DMS53 treated with DMSO at 0.1 percent for 48 hours (cell line): ENCODE data around the gene AFP.

Source experiments
- DNase-seq: peaks from one replicate; lab custom pipeline; 2025; ENCODE audit not compliant: unreplicated experiment; lab: John Stamatoyannopoulos, UW

Gene AFP

GRCh38 chr4:73456177-73457022 is 20.4 kb downstream of the AFP start:
- no peak for DNase-seq

DNA sequence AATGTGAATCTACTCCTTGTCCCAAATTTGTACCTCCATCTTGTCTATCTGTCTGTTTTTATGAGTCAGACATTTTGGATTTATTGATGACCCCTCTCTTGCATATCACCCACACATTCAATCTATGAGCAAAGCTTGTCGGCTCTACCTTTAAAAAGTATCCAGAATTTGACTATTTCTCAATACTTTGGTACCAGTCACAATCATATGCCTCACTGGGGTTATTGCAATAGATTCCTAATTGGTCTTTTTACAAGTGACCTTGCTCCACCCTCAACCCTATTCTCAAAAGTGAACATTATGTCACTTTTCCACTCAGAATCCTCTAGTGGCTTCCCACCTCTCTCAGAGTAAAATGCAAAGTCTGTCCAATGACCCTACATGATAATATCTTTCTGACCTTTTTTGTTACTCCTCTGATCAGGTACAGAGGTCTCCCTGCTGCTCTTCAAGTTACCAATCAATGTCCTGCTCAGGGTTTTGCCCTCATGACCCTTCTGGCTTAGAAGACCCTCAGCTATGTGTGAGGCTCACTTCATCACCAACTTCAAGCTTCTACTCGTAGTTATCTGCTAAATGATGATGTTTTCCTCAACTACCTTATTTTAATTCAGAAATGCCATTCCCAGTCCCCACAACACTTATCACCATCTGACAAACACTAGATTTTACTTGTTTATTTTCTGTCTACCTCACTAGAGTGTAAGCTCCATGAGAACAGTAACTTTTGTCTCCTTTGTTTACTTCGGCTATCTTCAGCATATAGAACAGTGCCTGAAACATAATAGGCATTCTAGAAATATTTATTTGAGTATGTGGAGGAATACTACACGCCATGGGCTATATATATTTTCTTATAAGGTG is 22.4 kb downstream of the AFP start:
- no peak for DNase-seq

GRCh38 chr4:73459048-73459421 is 23.0 kb downstream of the AFP start:
- no peak for DNase-seq

GRCh38 chr4:73460913-73461522 is 25.0 kb downstream of the AFP start:
- no peak for DNase-seq

DNA sequence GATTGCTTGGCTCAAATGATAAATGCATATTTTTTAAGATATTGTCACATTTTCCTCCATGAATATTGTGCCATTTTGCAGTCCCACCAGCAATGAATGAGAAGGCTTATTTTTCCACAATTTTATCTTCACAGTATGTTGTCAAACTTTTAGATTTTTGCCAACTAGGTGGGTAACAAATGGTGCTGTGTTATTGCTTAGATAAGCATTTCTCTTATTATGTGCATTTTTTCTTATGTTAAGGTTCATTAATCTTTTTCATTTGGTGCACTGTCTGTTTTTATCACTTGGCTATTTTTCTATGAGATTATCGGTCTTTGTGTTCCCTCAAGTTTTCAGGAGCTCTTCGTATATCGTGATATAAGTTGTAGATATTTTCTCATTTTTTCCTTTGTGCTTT is 32.1 kb downstream of the AFP start:
- no peak for DNase-seq

DNA sequence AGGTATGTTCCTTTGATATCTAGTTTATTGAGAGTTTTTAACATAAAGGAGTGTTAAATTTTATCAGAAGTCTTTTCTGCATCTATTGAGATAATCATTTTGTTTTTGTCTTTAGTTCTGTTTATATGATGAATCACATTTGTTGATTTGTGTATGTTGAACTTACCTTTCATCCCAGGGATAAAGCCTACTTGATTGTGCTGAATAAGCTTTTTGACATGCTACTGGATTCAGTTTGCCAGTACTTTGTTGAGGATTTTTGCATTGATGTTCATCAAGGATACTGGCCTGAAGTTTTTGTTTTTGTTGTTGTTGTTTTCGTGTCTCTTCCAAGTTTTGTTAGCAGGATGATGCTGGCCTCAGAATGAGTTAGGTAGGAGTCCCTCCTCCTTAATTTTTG is 34.7 kb downstream of the AFP start:
- no peak for DNase-seq

DNA sequence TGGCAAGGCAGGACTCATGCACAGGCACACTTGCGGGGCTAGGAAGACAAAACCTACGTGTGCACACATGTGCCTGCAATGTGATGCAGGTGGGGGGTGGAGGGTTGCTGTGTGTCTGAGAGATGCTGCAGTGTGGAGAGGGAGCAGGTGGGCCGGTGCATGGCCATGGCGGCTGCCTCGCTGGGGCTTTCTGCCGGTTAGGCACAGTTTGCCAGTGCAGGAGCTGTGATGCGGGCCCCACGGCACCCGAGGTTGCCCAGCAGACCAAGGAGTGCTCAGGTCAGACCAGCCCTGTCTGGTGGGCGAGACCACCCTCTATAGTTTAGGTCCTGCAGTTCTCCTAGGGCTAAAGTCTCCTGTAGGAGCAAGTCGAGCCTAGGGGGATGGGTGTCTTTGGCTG is 41.2 kb downstream of the AFP start:
- no peak for DNase-seq

- DNase-seq = no peak
Observed at GRCh38 chr4:73479323-73479722, 43.3 kb downstream of the AFP start.

GRCh38 chr4:73481358-73481757 is 45.3 kb downstream of the AFP start, which contains the start of gene AFM:
TSS of gene AFM (plus strand) at chr4:73481745. CDS start at chr4:73481776, 31 bp downstream.
- DNase-seq = no peak

DNA sequence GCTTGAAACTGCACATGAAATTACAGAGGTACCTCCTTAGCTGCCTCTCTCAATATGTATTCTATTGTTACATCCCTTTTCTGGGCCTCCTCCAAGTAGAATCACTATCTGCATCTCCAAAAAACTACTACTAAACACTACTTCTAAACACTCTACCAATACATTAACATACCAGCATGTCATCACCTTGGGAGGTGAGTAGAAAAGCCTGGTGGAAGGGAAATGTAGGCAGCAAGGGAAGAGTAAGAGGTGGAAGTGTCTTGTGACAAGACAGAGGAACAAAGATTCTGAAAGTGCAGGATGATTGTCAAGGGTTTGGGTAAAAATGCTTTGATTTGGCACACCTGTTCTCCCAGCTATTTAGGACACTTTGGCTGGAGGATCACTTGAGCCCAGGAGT is 49.1 kb downstream of the AFP start:
- no peak for DNase-seq

DNA sequence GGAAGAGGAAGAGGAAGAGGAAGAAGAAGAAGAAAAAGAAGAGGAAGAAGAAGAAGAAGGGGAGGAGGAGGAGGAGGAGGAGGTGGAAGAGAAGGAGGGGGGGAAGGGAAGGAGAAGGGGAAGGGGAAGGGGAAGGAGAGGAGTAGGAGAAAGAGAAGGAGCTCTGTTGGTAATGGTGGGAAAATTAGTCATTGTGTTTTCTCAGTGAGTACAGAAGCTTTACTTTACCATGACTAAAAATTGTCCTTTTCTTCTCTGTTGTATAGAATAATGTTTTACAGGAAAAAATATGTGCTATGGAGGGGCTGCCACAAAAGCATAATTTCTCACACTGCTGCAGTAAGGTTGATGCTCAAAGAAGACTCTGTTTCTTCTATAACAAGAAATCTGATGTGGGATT is 49.6 kb downstream of the AFP start:
- no peak for DNase-seq

- no peak for DNase-seq
Observed at GRCh38 chr4:73486497-73486896, 50.5 kb downstream of the AFP start.

GRCh38 chr4:73487233-73487632 is 51.2 kb downstream of the AFP start:
- DNase-seq = no peak

GRCh38 chr4:73499996-73500765 is 64.2 kb downstream of the AFP start:
- peak; percentile 32 for DNase-seq

GRCh38 chr4:73501664-73502265 is 65.7 kb downstream of the AFP start:
- DNase-seq = no peak

DNA sequence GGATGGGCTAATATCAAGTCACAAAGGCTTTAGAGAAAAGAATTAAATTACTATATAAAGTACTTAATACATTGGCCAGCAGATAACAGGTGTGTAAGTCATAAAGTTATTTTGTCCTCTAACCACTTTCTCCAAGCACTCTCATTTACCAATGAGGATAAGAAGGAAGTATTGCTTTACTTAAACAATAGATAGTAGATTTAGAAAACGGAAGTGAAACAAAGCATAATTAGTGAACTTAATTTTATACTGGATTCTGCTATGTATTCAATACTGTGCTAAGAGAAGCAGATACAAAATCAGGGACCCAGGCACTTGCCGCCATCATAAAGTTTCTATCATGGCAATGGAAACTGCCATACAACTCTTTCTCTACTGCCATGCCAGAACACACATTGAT is 69.5 kb downstream of the AFP start:
- no peak for DNase-seq
